GM19043 (cell line): Measurements from ENCODE around the gene KLHL40.

Experiments
- ATAC-seq: cut with Tn5 transposase; IDR thresholded peaks from one replicate; pipeline ENCODE4 v1.9.1; 2021; ENCODE audit warnings: low read depth; ENCODE audit not compliant: unreplicated experiment

Gene KLHL40

DNA sequence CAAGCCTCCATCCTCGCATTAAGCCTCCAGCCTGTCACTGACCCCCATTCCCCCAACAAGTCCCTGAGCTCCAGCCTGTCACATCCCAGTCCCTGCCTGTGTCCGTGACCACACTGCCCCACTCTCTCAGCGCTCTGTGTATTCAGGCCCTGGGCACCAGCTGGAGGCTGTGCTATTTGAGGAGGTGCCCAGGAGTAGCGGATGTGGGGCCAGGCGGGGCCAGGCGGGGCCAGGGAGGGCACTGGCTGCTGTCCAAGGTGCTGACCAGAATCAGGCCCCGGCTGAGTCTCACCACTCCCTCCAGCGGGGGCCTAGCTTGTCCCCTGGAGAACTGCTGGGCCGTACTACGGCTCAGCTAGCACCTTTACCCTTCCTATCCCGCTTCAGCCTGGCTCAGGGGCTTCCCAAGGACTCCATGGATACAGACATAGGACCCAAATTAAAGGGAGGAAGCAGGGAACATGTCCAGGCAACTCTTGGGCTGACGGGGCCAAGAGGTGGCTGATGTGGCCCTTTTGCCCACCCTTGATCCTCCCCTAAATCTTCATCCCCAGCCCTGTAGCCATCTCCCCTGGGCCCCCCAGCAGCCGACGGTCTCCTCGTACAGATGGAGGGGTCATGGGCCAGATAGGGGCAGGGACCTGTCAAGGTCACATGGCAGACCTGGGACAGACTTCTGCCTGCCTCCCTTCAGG lies 16.2 kb downstream of the KLHL40 start:
- ATAC-seq: no peak

DNA sequence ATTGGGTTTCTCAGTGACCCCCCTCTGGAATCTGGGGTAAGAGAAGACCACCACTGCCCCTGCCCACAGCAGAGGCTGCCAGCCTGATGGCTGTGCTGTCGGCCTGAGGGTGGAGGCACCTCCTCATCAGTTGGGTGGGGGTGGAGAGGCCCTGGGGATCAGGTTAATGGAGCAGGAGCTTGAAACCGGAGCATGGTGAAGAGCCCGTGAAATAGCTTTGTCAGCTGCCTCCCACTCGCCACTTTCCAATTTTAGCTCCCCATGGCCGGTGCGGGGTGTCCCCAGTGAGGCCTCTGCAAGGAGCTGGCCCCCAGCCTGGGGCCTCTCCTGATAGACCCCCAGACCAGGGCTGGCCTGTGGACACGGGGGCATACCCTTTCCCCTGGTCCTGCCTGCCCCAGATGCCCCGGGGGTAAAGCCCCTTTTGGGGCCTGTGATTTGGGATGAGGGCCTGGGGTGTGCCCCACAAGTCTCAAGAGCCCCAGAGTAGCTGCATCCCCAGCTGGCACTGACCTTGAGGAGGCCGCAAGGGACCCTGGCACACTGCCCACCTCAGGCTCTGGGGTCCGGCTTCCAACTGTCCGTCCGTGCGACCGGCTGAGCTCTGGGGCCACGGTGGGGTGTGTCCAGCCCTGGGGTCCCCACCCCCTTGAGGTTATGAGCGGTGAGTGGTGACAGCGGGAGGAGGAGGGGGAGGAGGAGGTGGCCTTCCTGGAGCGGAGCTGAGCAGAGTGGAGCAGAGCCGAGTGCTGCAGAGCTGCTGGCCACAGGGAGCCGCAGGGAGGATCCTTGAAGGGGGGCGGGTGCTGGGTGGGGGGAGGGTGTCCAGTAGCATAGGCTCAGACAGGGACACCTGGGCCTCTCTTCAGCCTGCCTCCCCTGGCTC lies 17.0 kb downstream of the KLHL40 start, which contains the start of gene HHATL:
HHATL (minus strand) TSS at position 733 of the 886 bp plus-strand sequence. CDS start 1,972 bp downstream, outside the sequence.
- ATAC-seq: no peak

DNA sequence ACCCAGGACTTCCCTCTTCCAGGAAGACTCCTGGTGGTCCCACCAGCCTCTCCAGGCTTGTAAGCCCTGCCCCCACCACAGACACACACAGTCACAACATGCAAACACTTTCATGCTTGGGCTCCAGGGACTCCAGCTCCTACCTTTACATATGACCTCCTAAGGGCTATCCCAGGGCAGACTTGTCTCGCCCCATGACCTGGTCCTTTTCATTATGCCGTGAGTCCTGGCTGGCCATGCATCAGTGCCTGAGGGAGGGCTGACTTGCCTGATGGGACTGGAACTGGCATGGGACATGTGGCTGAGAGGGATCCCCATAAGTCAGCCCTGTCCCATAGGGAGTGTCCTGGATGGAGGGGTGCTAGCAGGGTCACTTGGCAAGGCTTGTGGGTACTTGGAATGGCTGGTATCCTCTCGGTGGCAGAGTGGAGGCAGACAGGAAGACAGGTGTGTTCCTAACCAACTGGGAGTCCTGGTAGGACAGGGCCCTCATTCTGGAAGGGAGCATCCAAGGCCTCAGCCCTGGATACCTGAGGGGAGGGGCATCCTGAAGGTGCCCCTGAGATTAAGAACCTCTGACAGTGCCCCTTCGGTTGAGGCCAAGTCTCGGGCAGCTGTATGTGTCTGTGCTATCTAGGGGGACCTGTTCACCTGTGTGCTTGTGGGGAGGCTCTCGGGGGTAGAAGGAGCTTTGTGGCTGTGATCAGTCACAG lies 17.8 kb downstream of the KLHL40 start:
- ATAC-seq: no peak

GRCh38 chr3:42703695-42704025 lies 18.3 kb downstream of the KLHL40 start:
- ATAC-seq: no peak

DNA sequence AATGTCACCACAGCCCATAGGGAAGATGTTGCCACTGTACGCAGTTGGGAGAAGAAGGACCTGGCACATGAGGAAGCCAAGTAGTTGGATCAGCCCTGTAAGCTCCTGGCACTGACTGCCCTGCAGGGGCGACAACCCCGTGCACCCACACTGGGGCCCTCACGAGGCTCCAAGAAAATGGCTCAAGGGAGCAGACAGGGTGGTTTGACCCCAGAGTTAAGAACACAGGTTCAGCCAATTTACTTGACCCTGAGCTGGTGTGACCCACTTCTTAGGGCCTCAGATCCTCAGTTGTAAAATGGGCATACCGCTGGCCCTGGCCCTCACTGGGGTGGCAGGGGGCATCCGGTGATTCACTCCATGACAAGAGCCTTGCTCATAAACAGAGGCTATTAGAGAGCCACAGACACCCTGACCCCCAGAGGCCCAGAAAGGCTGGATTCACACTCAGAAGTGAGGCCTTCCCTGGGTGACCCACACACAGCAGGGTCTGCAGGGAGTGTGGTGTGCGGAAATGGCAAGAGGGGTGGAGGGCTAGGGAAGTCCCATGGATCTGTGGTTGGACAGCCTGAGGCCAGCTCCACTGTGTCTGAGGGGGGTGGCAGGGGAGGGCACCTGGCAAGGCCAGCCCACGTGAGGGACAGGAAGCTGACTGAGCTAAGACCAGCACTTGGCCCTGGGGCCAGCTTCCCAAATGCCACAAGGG lies 19.0 kb downstream of the KLHL40 start:
- ATAC-seq: no peak

GRCh38 chr3:42705058-42705767 lies 19.9 kb downstream of the KLHL40 start:
- no peak for ATAC-seq

DNA sequence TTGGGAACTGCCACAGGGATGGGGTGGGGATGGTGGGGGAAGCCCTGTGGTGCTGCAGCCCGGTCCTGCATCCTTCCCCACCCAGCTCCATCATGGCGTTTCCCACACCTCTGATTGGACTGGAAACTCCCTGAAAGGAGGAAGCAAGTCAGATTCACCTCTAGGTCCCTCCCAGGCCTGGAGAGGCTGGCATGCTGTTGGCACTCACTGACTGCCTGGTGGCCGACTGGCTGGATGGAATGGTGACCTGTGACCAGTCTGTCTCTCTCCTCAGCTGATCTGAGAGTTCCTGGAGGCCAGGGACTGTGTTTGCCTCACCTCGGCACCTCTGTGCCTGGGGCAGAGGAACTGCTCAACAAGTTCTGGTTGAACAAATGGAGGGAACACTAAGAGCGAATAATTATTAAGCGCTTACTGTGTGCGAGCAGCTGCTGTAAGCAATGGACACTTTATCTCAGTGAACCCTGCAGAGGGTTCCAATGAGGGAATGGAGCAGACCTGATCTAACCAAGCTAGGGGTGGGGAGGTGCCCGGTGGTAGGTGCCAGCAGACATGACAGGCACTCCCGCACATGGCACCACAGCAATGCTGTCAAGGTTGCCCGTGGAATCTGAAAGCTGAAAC lies 20.7 kb downstream of the KLHL40 start:
- ATAC-seq: no peak

DNA sequence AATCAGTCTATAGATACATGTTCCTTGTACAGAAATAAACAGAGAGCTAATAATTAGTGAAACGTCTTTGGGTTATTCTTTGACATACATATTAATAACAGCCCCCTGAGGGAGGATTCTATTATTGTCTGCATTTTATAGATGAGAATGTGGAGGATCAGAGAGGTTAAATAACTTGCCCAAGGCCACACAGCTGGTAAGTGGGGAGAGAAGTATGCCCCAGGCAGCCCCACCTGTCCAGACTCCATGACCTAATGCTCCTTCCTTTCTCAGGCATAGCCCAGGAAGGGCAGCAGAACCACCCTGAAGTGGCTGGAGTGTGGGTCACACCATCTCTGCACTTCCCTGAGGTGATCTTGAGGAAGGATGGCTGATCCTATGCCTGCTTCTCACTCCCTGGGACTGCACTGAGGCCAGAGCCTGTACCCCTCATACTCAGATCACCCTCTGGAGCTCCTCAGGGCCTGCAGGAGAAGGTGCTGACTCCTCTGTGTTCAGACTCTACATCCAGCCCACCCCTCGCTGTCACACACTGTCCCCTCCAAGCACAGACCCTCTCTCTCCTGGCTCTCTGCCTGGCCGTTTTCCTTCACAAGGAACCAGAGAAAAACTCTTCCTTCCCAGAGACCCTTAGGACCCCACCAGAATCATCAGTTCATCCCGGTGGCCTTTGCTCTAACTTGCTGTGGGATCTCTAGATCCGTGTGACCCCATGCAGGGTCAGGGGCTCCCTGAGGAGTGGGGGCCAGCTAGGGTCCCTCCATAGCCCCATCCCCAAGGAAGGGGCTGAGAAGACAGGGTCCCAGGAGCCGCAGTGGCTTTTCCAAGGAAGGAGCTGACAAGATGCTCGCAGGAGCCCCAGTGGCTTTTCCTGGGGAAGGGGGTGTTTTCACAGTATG lies 21.6 kb downstream of the KLHL40 start:
- ATAC-seq: no peak

DNA sequence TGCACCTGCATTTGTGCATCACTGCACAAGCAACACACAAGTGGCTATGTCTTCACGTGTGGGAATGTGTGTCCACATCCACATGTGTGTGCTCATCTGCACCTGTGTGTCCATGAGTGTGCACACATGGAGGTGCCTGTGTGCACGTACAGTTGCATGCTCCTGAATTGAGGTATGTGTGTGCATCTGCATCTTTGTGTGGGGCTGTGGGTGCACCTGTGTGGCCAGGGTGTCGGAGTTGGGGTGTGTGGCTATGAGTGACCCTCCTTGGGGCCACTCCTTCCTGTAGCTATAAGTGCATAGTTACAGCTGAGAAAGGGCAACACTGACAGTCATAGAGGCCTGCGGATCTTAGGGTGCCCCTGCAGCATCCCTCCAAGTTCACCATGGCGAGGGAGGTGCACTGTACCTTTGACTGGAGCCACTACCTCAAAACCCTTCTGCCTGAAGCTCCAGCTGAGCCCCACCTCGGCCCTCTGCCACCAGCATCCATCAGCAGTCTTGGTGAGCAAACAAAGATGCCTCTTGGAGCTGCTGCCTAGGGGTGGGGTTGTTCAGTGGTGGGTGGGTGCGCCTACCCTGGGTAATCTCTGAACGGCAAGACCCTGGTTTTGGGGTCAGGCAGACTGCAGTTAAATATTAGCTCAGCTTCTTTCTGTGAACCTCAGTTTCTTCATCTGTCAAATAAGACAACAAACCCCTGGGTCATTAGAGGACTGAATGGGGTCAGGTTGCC lies 22.5 kb downstream of the KLHL40 start:
- ATAC-seq: no peak

DNA sequence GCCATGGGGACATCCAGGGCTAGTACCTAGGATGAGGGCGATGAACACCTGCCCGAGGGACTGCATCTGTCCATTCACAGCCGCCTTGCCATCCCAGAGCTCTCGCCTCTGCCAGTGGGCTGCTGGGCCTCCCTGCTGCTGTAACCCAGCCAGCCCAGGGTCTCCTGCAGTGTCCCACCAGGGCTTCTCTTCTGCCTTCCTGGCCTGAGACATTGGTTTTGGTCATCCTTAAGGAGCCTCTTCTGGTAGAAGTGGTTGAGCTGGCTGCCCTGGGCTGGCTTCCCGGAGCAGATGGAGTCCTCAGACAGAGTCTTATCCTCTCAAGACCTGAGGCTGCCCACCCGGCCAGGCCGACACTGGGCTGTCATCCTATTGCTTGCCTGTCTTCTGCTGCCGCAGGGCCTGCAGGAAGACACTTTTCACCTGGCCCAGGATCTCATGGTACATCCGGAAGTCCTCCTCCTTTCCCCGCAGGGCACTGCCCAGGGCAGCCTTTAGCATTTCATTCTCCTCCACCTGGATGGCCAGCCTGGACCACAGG lies 23.3 kb downstream of the KLHL40 start:
- ATAC-seq: no peak

- ATAC-seq: no peak
Measured at GRCh38 chr3:42709621-42710020, 24.3 kb downstream of the KLHL40 start.

GRCh38 chr3:42710323-42711021 lies 25.1 kb downstream of the KLHL40 start:
- no peak for ATAC-seq

GRCh38 chr3:42711491-42712343 lies 26.4 kb downstream of the KLHL40 start:
- ATAC-seq: no peak

GRCh38 chr3:42712344-42712648 lies 27.0 kb downstream of the KLHL40 start:
- ATAC-seq: no peak

DNA sequence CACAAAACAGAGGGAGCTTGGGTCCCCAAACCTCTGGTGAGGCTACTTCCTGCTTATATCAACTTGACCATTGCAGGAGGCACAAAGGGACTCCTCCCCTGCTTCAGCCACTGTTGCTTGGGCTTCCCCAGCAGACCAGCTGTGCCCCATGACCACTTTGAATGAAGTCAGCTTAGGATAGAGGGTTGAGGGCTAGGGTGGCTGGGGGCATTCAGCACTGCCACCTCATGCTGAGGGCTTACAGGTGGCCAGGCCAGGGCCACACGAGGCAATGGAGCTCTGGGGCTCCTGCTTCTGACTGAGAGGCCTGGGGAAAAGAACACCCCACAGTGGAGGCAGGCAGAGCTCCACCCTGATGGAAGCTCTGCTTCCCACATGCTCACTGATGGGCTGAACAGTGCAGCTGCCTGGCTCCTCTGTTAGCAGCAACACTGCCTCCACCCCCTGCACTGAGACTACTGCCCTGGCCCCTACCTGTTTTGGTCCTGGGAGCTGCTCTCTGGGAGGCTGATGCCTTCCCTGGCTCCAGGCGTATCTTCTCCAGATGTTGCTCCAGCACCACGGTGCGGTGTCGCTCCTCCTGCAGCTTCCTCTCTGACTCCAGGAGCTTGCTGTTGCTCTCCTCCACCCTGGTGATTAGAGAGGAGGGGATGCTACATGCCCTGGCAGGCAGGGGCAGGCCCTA lies 27.5 kb downstream of the KLHL40 start:
- ATAC-seq: no peak

DNA sequence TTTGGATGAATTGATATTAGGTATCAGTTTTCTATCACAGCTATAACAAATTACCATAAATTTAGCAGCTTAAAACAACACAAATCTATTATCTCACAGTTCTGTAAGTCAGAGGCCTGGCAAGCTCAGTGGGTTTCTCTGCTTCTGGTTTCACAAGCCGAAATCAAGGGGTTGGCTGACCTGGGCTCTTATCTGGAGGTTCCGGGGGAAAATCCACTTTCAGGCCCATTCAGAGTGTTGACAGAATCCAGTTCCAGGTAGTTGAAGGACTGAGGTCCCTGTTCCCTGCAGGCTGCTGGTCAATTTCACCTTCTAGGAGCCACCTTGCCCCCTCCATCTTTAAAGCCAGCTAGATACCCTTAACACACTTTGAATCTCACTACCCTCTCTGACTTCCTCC lies 28.4 kb downstream of the KLHL40 start:
- ATAC-seq: no peak
